Measurements from ENCODE around the gene SMPD4.

DNA sequence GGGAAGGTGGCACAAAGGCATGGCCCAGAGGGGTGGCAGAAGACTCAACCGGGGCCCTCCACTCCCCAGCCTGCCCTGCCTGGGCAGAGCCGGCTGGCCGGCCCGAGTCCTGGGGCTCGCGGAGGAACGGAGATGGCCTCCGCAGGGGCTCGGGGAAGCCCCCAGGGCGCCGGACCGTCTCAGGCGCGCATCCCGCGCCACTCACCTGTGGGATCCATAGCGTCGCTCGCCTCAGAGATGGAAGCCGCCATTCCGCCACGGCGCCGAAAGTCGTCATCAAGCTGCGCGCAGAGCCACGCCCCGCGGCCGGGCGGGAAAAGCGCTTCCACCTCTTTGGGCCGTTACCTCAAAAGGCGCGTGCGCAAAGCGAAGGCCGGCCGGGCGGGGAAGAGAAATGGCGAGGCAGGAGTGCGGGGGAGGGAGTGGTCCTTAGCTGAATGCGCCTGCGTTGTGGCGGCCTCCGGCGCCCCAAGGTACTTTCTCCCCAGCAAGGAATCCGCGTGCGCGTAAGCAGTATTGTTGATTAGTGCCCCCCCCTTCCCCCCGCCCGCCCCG is at the start of gene SMPD4:
- no peak for TF ChIP-seq EZH2phosphoT487 (IDR thresholded peaks at IDR 0.05; ENCODE audit: insufficient read depth, low read depth)
- TF ChIP-seq EZH2 (IDR thresholded peaks at IDR 0.05; ENCODE audit: insufficient read depth, poor library complexity, severe bottlenecking): no peak
